Endothelial cell of umbilical vein (primary cell): ENCODE results near the gene EHMT1.

Source experiments
- CTCF ChIP-seq, 2 donors: IDR thresholded peaks; 1 replicate in 1 of 2; 2 replicates in 1 of 2; pipeline ENCODE4 v1.5.1; 2011; ENCODE audit warnings: low read length in 2 of 2, mild to moderate bottlenecking in 2 of 2, moderate library complexity in 2 of 2, control low read depth in 1 of 2, inconsistent platforms in 1 of 2, low read depth in 1 of 2; ENCODE audit not compliant: insufficient read depth in 1 of 2; ENCODE audit errors: extremely low read depth in 1 of 2
- EZH2 ChIP-seq: IDR thresholded peaks from 2 replicates; pipeline ENCODE4 v1.6.1; 2012; ENCODE audit warnings: borderline replicate concordance, low read depth, mild to moderate bottlenecking, moderate library complexity, low read length, inconsistent platforms; ENCODE audit not compliant: severe bottlenecking
- FOS ChIP-seq: IDR thresholded peaks from 2 replicates; pipeline ENCODE4 v1.6.1; 2011; ENCODE audit warnings: mild to moderate bottlenecking, low read length, moderate library complexity, borderline replicate concordance; ENCODE audit not compliant: insufficient read depth
- GATA2 ChIP-seq: IDR thresholded peaks from 2 replicates; pipeline ENCODE4 v1.7.0; 2011; ENCODE audit warnings: low read depth, mild to moderate bottlenecking, moderate library complexity, mixed read lengths, low read length; ENCODE audit not compliant: insufficient read length, insufficient read depth
- MAX ChIP-seq: IDR thresholded peaks from 2 replicates; pipeline ENCODE4 v1.6.1; 2011; ENCODE audit not compliant: insufficient read depth, insufficient read length
- POLR2A ChIP-seq: IDR thresholded peaks from 2 replicates; pipeline ENCODE4 v1.6.1; 2012; ENCODE audit warnings: low read depth, mild to moderate bottlenecking, control low read depth, low read length
- POLR2AphosphoS5 ChIP-seq: IDR thresholded peaks from 2 replicates; pipeline ENCODE4 v1.6.1; 2012; ENCODE audit warnings: low read depth, mild to moderate bottlenecking, control low read depth, low read length, moderate library complexity; ENCODE audit not compliant: insufficient read depth

GRCh38 chr9:137788561-137789294 lies 169.9 kb downstream of the EHMT1 start:
- no peak for TF ChIP-seq CTCF (IDR thresholded peaks at IDR 0.05; ENCODE audit: extremely low read depth in 1 of 2, insufficient read depth in 1 of 2, low read depth in 1 of 2, low read length in 2 of 2)
- TF ChIP-seq POLR2AphosphoS5: no peak
- TF ChIP-seq POLR2A: no peak
- TF ChIP-seq EZH2: no peak
- no peak for TF ChIP-seq MAX
- TF ChIP-seq GATA2: no peak
- TF ChIP-seq FOS: no peak
